HEK293 (cell line): ENCODE results near the gene HOXB7.

Experiments
- BCL6B ChIP-seq: fragments of 450-650 bp; formaldehyde crosslinking; IDR thresholded peaks from 2 replicates; pipeline ENCODE4 v1.5.1; 2017; ENCODE audit warnings: missing biosample characterization, missing genetic modification characterization
- ELK4 ChIP-seq: IDR thresholded peaks from 2 replicates; pipeline ENCODE4 v1.6.1; 2011; ENCODE audit warnings: mild to moderate bottlenecking, low read depth, low read length, borderline replicate concordance
- GFI1B ChIP-seq: fragments of 450-650 bp; formaldehyde crosslinking; IDR thresholded peaks from 2 replicates; pipeline ENCODE4 v1.5.1; 2016; ENCODE audit warnings: missing biosample characterization, missing genetic modification characterization
- GLIS2 ChIP-seq: fragments of 450-650 bp; formaldehyde crosslinking; IDR thresholded peaks from 2 replicates; pipeline ENCODE4 v1.5.1; 2016; ENCODE audit warnings: missing biosample characterization, missing genetic modification characterization
- HIC1 ChIP-seq: fragments of 450-650 bp; formaldehyde crosslinking; IDR thresholded peaks from 2 replicates; pipeline ENCODE4 v1.5.1; 2016; ENCODE audit warnings: missing biosample characterization, missing genetic modification characterization
- IKZF3 ChIP-seq: fragments of 450-650 bp; IDR thresholded peaks from 2 replicates; pipeline ENCODE4 v1.5.0; 2018; ENCODE audit warnings: missing biosample characterization, mild to moderate bottlenecking, missing genetic modification characterization, moderate library complexity
- MEIS1 ChIP-seq: sonication (generic); formaldehyde crosslinking; IDR thresholded peaks from 2 replicates; pipeline ENCODE4 v1.8.1; 2022; ENCODE audit warnings: missing genetic modification reagents, mild to moderate bottlenecking, borderline replicate concordance
- MZF1 ChIP-seq: fragments of 450-650 bp; formaldehyde crosslinking; IDR thresholded peaks from 2 replicates; pipeline ENCODE4 v1.5.1; 2017; ENCODE audit warnings: missing biosample characterization, missing genetic modification characterization, borderline replicate concordance
- RBAK ChIP-seq: fragments of 450-650 bp; formaldehyde crosslinking; IDR thresholded peaks from 2 replicates; pipeline ENCODE4 v1.5.1; 2016; ENCODE audit warnings: missing biosample characterization, missing genetic modification characterization
- SP2 ChIP-seq: fragments of 450-650 bp; formaldehyde crosslinking; IDR thresholded peaks from 2 replicates; pipeline ENCODE4 v1.5.1; 2016; ENCODE audit warnings: missing biosample characterization, missing genetic modification characterization
- WT1 ChIP-seq: fragments of 450-650 bp; formaldehyde crosslinking; IDR thresholded peaks from 2 replicates; pipeline ENCODE4 v1.5.1; 2016; ENCODE audit warnings: missing biosample characterization, missing genetic modification characterization
- YY2 ChIP-seq: fragments of 450-650 bp; formaldehyde crosslinking; IDR thresholded peaks from 2 replicates; pipeline ENCODE4 v1.5.1; 2016; ENCODE audit warnings: missing biosample characterization, missing genetic modification characterization
- ZBTB10 ChIP-seq: fragments of 450-650 bp; formaldehyde crosslinking; IDR thresholded peaks from 2 replicates; pipeline ENCODE4 v1.5.1; 2016; ENCODE audit warnings: missing biosample characterization, missing genetic modification characterization
- ZBTB20 ChIP-seq: fragments of 450-650 bp; formaldehyde crosslinking; IDR thresholded peaks from 2 replicates; pipeline ENCODE4 v1.5.1; 2016; ENCODE audit warnings: missing biosample characterization, missing genetic modification characterization
- ZFP3 ChIP-seq: fragments of 450-650 bp; formaldehyde crosslinking; IDR thresholded peaks from 2 replicates; pipeline ENCODE4 v1.5.1; 2016; ENCODE audit warnings: low read depth, missing biosample characterization, missing genetic modification characterization
- ZFP41 ChIP-seq: fragments of 450-650 bp; formaldehyde crosslinking; IDR thresholded peaks from 2 replicates; pipeline ENCODE4 v1.5.1; 2016; ENCODE audit warnings: missing biosample characterization, missing genetic modification characterization, borderline replicate concordance
- ZNF133 ChIP-seq: fragments of 450-650 bp; formaldehyde crosslinking; IDR thresholded peaks from 2 replicates; pipeline ENCODE4 v1.5.1; 2016; ENCODE audit warnings: missing biosample characterization, missing genetic modification characterization
- ZNF175 ChIP-seq: fragments of 450-650 bp; formaldehyde crosslinking; IDR thresholded peaks from 2 replicates; pipeline ENCODE4 v1.5.1; 2016; ENCODE audit warnings: missing biosample characterization, missing genetic modification characterization
- ZNF184 ChIP-seq: fragments of 450-650 bp; IDR thresholded peaks from 2 replicates; pipeline ENCODE4 v1.5.1; 2018; ENCODE audit warnings: missing biosample characterization, mild to moderate bottlenecking, missing genetic modification characterization
- ZNF2 ChIP-seq: fragments of 450-650 bp; formaldehyde crosslinking; IDR thresholded peaks from 2 replicates; pipeline ENCODE4 v1.5.1; 2016; ENCODE audit warnings: missing biosample characterization, missing genetic modification characterization
- ZNF223 ChIP-seq: fragments of 450-650 bp; formaldehyde crosslinking; IDR thresholded peaks from 2 replicates; pipeline ENCODE4 v1.5.1; 2016; ENCODE audit warnings: missing biosample characterization, missing genetic modification characterization
- ZNF311 ChIP-seq: fragments of 450-650 bp; formaldehyde crosslinking; IDR thresholded peaks from 2 replicates; pipeline ENCODE4 v1.5.1; 2017; ENCODE audit warnings: missing biosample characterization, missing genetic modification characterization, borderline replicate concordance
- ZNF488 ChIP-seq: fragments of 450-650 bp; formaldehyde crosslinking; IDR thresholded peaks from 2 replicates; pipeline ENCODE4 v1.5.1; 2016; ENCODE audit warnings: missing biosample characterization, missing genetic modification characterization
- ZNF501 ChIP-seq: fragments of 450-650 bp; formaldehyde crosslinking; IDR thresholded peaks from 2 replicates; pipeline ENCODE4 v1.5.1; 2016; ENCODE audit warnings: missing biosample characterization, missing genetic modification characterization
- ZNF548 ChIP-seq: fragments of 450-650 bp; formaldehyde crosslinking; IDR thresholded peaks from 2 replicates; pipeline ENCODE4 v1.5.1; 2016; ENCODE audit warnings: missing biosample characterization, missing genetic modification characterization
- ZNF549 ChIP-seq: fragments of 450-650 bp; IDR thresholded peaks from 2 replicates; pipeline ENCODE4 v1.5.1; 2018; ENCODE audit warnings: missing biosample characterization, missing genetic modification characterization, mild to moderate bottlenecking, inconsistent platforms, moderate library complexity
- ZNF600 ChIP-seq: fragments of 450-650 bp; formaldehyde crosslinking; IDR thresholded peaks from 2 replicates; pipeline ENCODE4 v1.5.1; 2016; ENCODE audit warnings: missing biosample characterization, missing genetic modification characterization
- ZNF654 ChIP-seq: fragments of 450-650 bp; formaldehyde crosslinking; IDR thresholded peaks from 2 replicates; pipeline ENCODE4 v1.5.1; 2016; ENCODE audit warnings: low read depth, missing biosample characterization, missing genetic modification characterization
- ZNF670 ChIP-seq: fragments of 450-650 bp; formaldehyde crosslinking; IDR thresholded peaks from 2 replicates; pipeline ENCODE4 v1.5.1; 2016; ENCODE audit warnings: missing biosample characterization, missing genetic modification characterization, low read depth
- ZNF76 ChIP-seq: fragments of 450-650 bp; formaldehyde crosslinking; IDR thresholded peaks from 2 replicates; pipeline ENCODE4; 2016; ENCODE audit warnings: low read depth, missing biosample characterization, missing genetic modification characterization, borderline replicate concordance
- ZNF791 ChIP-seq: fragments of 450-650 bp; formaldehyde crosslinking; IDR thresholded peaks from 2 replicates; pipeline ENCODE4 v1.5.1; 2016; ENCODE audit warnings: missing biosample characterization, missing genetic modification characterization
- ZSCAN18 ChIP-seq: fragments of 450-650 bp; formaldehyde crosslinking; IDR thresholded peaks from 2 replicates; pipeline ENCODE4 v1.5.1; 2016; ENCODE audit warnings: missing biosample characterization, missing genetic modification characterization

Gene HOXB7

GRCh38 chr17:48619826-48620449, 9.1 kb upstream of the HOXB7 start (continued):
- TF ChIP-seq ELK4: no peak
- no peak for TF ChIP-seq MEIS1
- TF ChIP-seq ZNF600 (tag by site-specific recombination): peak; percentile 97
- no peak for TF ChIP-seq ZNF184 (tag by site-specific recombination)
- peak; percentile 57 for TF ChIP-seq IKZF3 (tag by site-specific recombination)
- TF ChIP-seq HIC1 (tag by site-specific recombination): no peak
- no peak for TF ChIP-seq ZBTB10 (tag by site-specific recombination)
- TF ChIP-seq ZNF654 (tag by site-specific recombination): peak; percentile 5; the same call in 1 of the 2 replicates
- TF ChIP-seq ZNF133: no peak
- peak; percentile 85 for TF ChIP-seq ZNF2 (tag by site-specific recombination)
- TF ChIP-seq RBAK (tag by site-specific recombination): no peak
- TF ChIP-seq SP2 (tag by site-specific recombination): no peak
- no peak for TF ChIP-seq BCL6B (tag by site-specific recombination)
- no peak for TF ChIP-seq ZNF311 (tag by site-specific recombination)
- TF ChIP-seq YY2 (tag by site-specific recombination): no peak
- peak; percentile 94 for TF ChIP-seq MZF1 (tag by site-specific recombination)
- no peak for TF ChIP-seq ZNF488 (tag by site-specific recombination)
- 0 out of 2 replicates have a peak, but pooled peaks have one; percentile 8 for TF ChIP-seq ZFP3 (tag by site-specific recombination)
- no peak for TF ChIP-seq ZNF175 (tag by site-specific recombination)
- no peak for TF ChIP-seq ZFP41 (tag by site-specific recombination)
- no peak for TF ChIP-seq ZNF548 (tag by site-specific recombination)
- TF ChIP-seq ZSCAN18 (tag by site-specific recombination): no peak
- TF ChIP-seq GLIS2 (tag by site-specific recombination): no peak
- TF ChIP-seq ZNF76 (tag by site-specific recombination): 0 out of 2 replicates have a peak, but pooled peaks have one; percentile 2
- TF ChIP-seq ZNF549: no peak
- TF ChIP-seq ZNF670 (tag by site-specific recombination): no peak
- TF ChIP-seq ZNF501 (tag by site-specific recombination): 0 out of 2 replicates have a peak, but pooled peaks have one; percentile 40
- no peak for TF ChIP-seq ZNF223 (tag by site-specific recombination)
- TF ChIP-seq GFI1B (tag by site-specific recombination): peak; percentile 37; the same call in 1 of the 2 replicates
- TF ChIP-seq ZBTB20: peak; percentile 86
- no peak for TF ChIP-seq ZNF791 (tag by site-specific recombination)
- TF ChIP-seq WT1 (tag by site-specific recombination): no peak
